ENCODE data around the gene OR13A1. TPM values are rescaled to one million over a fixed set of nuclear protein-coding genes. Genes with fewer than 3 reads are reported as not detected.

The OR13A1 gene
- total and polyA plus RNA-seq, 8 donors: 0.06 to 0.09 (median 0.07) TPM; not detected in 5

DNA sequence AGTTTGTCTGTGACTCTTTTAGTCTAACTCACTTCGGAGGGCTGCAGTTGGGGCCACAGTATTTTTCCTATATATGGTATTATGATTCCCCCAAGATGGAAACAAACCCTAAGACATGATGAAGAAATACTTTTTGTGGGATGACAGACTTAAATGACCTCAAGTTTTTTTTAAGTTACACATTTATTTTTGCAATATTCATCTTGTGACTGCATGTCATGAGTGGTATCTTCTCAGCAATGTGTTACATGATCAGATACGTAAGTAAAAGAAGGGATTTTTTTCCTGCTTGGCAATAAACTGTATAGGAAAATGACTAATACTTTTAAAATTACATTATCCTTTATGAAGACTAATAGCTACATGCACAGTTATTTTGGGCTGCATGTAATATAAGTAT, 57.8 kb downstream of the OR13A1 start:
- DNase-seq: no peak
- H3K27ac ChIP-seq: no peak overlapping the region
- H3K27me3 ChIP-seq: no peaks in the 10 kb centered on the region
- H3K4me3 ChIP-seq: no peak overlapping the region
- no peak for ATAC-seq
- TF ChIP-seq, protein P1, sequence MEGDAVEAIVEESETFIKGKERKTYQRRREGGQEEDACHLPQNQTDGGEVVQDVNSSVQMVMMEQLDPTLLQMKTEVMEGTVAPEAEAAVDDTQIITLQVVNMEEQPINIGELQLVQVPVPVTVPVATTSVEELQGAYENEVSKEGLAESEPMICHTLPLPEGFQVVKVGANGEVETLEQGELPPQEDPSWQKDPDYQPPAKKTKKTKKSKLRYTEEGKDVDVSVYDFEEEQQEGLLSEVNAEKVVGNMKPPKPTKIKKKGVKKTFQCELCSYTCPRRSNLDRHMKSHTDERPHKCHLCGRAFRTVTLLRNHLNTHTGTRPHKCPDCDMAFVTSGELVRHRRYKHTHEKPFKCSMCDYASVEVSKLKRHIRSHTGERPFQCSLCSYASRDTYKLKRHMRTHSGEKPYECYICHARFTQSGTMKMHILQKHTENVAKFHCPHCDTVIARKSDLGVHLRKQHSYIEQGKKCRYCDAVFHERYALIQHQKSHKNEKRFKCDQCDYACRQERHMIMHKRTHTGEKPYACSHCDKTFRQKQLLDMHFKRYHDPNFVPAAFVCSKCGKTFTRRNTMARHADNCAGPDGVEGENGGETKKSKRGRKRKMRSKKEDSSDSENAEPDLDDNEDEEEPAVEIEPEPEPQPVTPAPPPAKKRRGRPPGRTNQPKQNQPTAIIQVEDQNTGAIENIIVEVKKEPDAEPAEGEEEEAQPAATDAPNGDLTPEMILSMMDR (IDR thresholded peaks at IDR 0.05): no peak
- H3K9me3 ChIP-seq: no peaks in the 10 kb centered on the region
- no peaks in the 10 kb centered on the region for H3K4me1 ChIP-seq
- no peaks in the 10 kb centered on the region for H3K36me3 ChIP-seq
- intact Hi-C loops (cut with DNase I): no loop called here

DNA sequence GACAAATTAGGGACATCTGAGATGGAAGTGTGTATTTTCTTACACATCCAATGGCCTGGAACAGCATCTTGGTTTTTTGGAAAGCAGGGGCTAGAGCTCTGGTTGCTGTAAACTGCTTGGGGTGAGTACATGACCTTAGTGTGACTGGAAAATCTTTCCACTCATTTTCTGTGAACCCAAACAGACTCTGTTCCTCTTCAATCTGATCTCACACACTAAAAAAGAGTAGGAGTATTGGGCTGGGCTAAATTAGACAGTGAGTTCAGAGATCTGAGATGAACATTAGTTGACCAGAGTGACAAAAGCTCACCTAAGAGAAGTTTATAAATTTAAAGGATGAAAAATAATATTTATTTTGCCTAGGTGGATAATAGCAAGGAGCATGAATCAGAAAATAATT, 59.2 kb downstream of the OR13A1 start:
- ATAC-seq (no peak), DNase-seq (no peak)
- intact Hi-C loops (cut with DNase I): no loop called here
- Histone ChIP-seq H3K9me3 (no peaks in the 10 kb centered on the region), H3K27ac (no peak overlapping the region), H3K36me3 (no peaks in the 10 kb centered on the region), H3K27me3 (no peaks in the 10 kb centered on the region), H3K4me1 (no peaks in the 10 kb centered on the region), H3K4me3 (no peak overlapping the region)
- TF ChIP-seq, protein P1 (IDR thresholded peaks at IDR 0.05): no peak

GRCh38 chr10:45255706-45256105, 59.7 kb downstream of the OR13A1 start:
- intact Hi-C loops (cut with DNase I): no loop called here
- Histone ChIP-seq H3K9me3 (no peaks in the 10 kb centered on the region), H3K27me3 (no peaks in the 10 kb centered on the region), H3K4me3 (no peak overlapping the region), H3K36me3 (no peaks in the 10 kb centered on the region), H3K4me1 (peaks cover 0 to 4% of the 10 kb centered on the region in 2 donors), H3K27ac (no peak overlapping the region)
- ATAC-seq (no peak), DNase-seq (no peak)
- TF ChIP-seq, protein P1 (IDR thresholded peaks at IDR 0.05): no peak

DNA sequence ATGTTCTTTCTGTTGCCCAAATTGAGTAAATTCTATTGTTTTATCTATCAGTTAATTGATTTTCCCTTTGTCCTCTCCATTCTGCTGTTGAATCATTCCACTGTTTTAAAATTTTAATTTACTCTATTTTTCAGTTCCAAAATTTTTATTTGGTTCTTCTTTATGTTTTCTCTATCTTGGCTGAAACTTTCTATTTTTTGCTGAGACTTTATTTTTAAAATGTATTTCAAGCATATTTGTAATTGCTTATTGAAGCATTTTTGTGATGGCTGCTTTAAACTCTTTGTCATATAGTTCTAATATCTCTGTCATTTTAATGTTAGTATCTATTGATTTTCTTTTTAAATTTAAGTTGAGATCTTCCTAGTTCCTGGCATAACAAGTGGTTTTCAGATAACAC, 60.5 kb downstream of the OR13A1 start:
- no peak overlapping the region for H3K27ac ChIP-seq
- no peak overlapping the region for H3K4me3 ChIP-seq
- H3K27me3 ChIP-seq: no peaks in the 10 kb centered on the region
- TF ChIP-seq, protein P1 (IDR thresholded peaks at IDR 0.05): no peak
- no peak for ATAC-seq
- intact Hi-C loops (cut with DNase I): no loop called here
- DNase-seq: no peak
- peaks cover 0 to 11% of the 10 kb centered on the region in 2 donors for H3K4me1 ChIP-seq
- no peaks in the 10 kb centered on the region for H3K9me3 ChIP-seq
- H3K36me3 ChIP-seq: no peaks in the 10 kb centered on the region

GRCh38 chr10:45253183-45253914, 62.1 kb downstream of the OR13A1 start:
- Histone ChIP-seq H3K4me3 (no peak overlapping the region), H3K36me3 (no peaks in the 10 kb centered on the region), H3K9me3 (no peaks in the 10 kb centered on the region), H3K27me3 (no peaks in the 10 kb centered on the region), H3K27ac (no peak overlapping the region), H3K4me1 (peaks cover 0 to 11% of the 10 kb centered on the region in 2 donors)
- DNase-seq (no peak), ATAC-seq (no peak)
- intact Hi-C loops (cut with DNase I): no loop called here
- TF ChIP-seq, protein P1 (IDR thresholded peaks at IDR 0.05): no peak

Other genes with a start within 250 kb of the OR13A1 start
- gene ALOX5, start 58.6 kb upstream of the OR13A1 start, total RNA-seq: 100 to 1,000 TPM in 1 of 2 donors, 10 to 100 TPM in 1; 52.3 to 145 TPM
- gene ALOX5, start 58.6 kb upstream of the OR13A1 start, polyA plus RNA-seq (ENCODE audit: insufficient read length in 6 of 6): 1 to 10 TPM; 1.1 to 1.9 (median 1.7) TPM